IMR-90 (cell line): Measurements from ENCODE around the gene ADM5. TPM values are rescaled to one million over a fixed set of nuclear protein-coding genes. Genes with fewer than 3 reads are reported as not detected.

Source experiments
- ATAC-seq: fragments of 200-7000 bp; cut with Tn5 transposase; 2 replicates; pipeline ENCODE4 v1.9.1; 2020; ENCODE audit warnings: low read depth, mild to moderate bottlenecking, moderate library complexity
- BruUV-seq: library from RNA; stranded (reverse); fragments of 400-500 nt; replicated peaks from 2 replicates; lab custom pipeline; 2021; lab: Mats Ljungman, UMichigan
- CTCF ChIA-PET: fragments of 300-600 bp; formaldehyde crosslinking; extraction: SDS; loops from one replicate; lab custom pipeline; 2021; ENCODE audit warnings: antibody characterized with exemption; lab: Yijun Ruan, JAX
- POLR2A ChIA-PET: fragments of 300-600 bp; sonication (Branson Sonifier 250); formaldehyde crosslinking; loops from one replicate; lab custom pipeline; 2022; ENCODE audit warnings: antibody characterized with exemption; ENCODE audit not compliant: unreplicated experiment; lab: Charles Lee
- DNase-seq: peaks from one replicate; pipeline ENCODE4 v3.0.0; 2013
- H2AFZ ChIP-seq: replicated peaks from 2 replicates; pipeline ENCODE3; 2013; ENCODE audit warnings: low read length, mild to moderate bottlenecking; ENCODE audit not compliant: poor library complexity
- H2AK5ac ChIP-seq: 2 replicates; pipeline ENCODE4 v1.6.1; 2013; ENCODE audit warnings: low read depth, low read length, inconsistent platforms
- H2AK9ac ChIP-seq: replicated peaks from 2 replicates; pipeline ENCODE3; 2013; ENCODE audit warnings: mild to moderate bottlenecking, low read depth, low read length, moderate library complexity; ENCODE audit not compliant: poor library complexity
- H2BK120ac ChIP-seq: 2 replicates; pipeline ENCODE4 v1.6.1; 2013; ENCODE audit warnings: low read depth, low read length, inconsistent platforms
- H2BK15ac ChIP-seq: 3 replicates; pipeline ENCODE4 v1.6.1; 2013; ENCODE audit warnings: low read depth, low read length, inconsistent platforms
- H2BK20ac ChIP-seq: 2 replicates; pipeline ENCODE4 v1.6.1; 2013; ENCODE audit warnings: low read depth, mild to moderate bottlenecking, inconsistent platforms, low read length, moderate library complexity
- H2BK5ac ChIP-seq: 2 replicates; pipeline ENCODE4 v1.6.1; 2013; ENCODE audit warnings: mild to moderate bottlenecking, low read depth, low read length, inconsistent platforms; ENCODE audit not compliant: poor library complexity, severe bottlenecking
- H3K14ac ChIP-seq: replicated peaks from 2 replicates; pipeline ENCODE4 v1.6.1; 2013; ENCODE audit warnings: low read depth, low read length, inconsistent platforms
- H3K18ac ChIP-seq: 2 replicates; pipeline ENCODE4 v1.6.1; 2013; ENCODE audit warnings: low read depth, low read length, control low read depth
- H3K23ac ChIP-seq: 2 replicates; pipeline ENCODE4 v1.6.1; 2013; ENCODE audit warnings: low read depth, low read length, inconsistent platforms
- H3K27ac ChIP-seq: 2 replicates; pipeline ENCODE4 v1.5.1; 2013; ENCODE audit warnings: mild to moderate bottlenecking, control low read depth, low read length; ENCODE audit not compliant: insufficient read depth
- H3K27me3 ChIP-seq: 2 replicates; pipeline ENCODE4 v1.6.1; 2013; ENCODE audit warnings: low read length; ENCODE audit not compliant: control insufficient read depth, insufficient read depth
- H3K36me3 ChIP-seq: 2 replicates; pipeline ENCODE4 v1.6.1; 2013; ENCODE audit warnings: low read length, mixed read lengths; ENCODE audit not compliant: control insufficient read depth, insufficient read depth
- H3K4ac ChIP-seq: 2 replicates; pipeline ENCODE4 v1.6.1; 2013; ENCODE audit warnings: low read depth, low read length, inconsistent platforms
- H3K4me1 ChIP-seq: 2 replicates; pipeline ENCODE4 v1.6.1; 2013; ENCODE audit warnings: low read length, mixed read lengths; ENCODE audit not compliant: control insufficient read depth, insufficient read depth
- H3K4me2 ChIP-seq: 2 replicates; pipeline ENCODE4 v1.6.1; 2013; ENCODE audit warnings: low read depth, mild to moderate bottlenecking, control low read depth, low read length, moderate library complexity
- H3K4me3 ChIP-seq: 2 replicates; pipeline ENCODE4 v1.5.1; 2013; ENCODE audit warnings: low read depth, mild to moderate bottlenecking, control low read depth, low read length, moderate library complexity; ENCODE audit not compliant: insufficient read depth
- H3K56ac ChIP-seq: 2 replicates; pipeline ENCODE4 v1.6.1; 2013; ENCODE audit warnings: low read length, inconsistent platforms; ENCODE audit not compliant: insufficient read depth; ENCODE audit errors: extremely low read depth
- H3K79me1 ChIP-seq, 2 experiments: 2 replicates each; pipeline ENCODE4 v1.6.1; 2013; ENCODE audit warnings: low read length in 2 of 2, inconsistent platforms in 1 of 2, low read depth in 1 of 2
- H3K9ac ChIP-seq: 2 replicates; pipeline ENCODE4 v1.6.1; 2013; ENCODE audit warnings: low read depth, low read length, control low read depth
- H3K9me1 ChIP-seq: 2 replicates; pipeline ENCODE4 v1.6.1; 2013; ENCODE audit warnings: low read length, inconsistent platforms; ENCODE audit not compliant: insufficient read depth
- H3K9me3 ChIP-seq: 2 replicates; pipeline ENCODE4 v1.6.1; 2013; ENCODE audit warnings: low read length; ENCODE audit not compliant: control insufficient read depth, insufficient read depth
- H4K20me1 ChIP-seq: 2 replicates; pipeline ENCODE4 v1.6.1; 2013; ENCODE audit warnings: low read length, inconsistent platforms; ENCODE audit not compliant: insufficient read depth
- H4K5ac ChIP-seq: 2 replicates; pipeline ENCODE4 v1.6.1; 2013; ENCODE audit warnings: mild to moderate bottlenecking, low read depth, low read length, control low read depth
- H4K8ac ChIP-seq, 2 experiments: 2 replicates each; pipeline ENCODE4 v1.6.1; 2013; ENCODE audit warnings: low read depth in 2 of 2, low read length in 2 of 2, control low read depth in 1 of 2, inconsistent platforms in 1 of 2
- H4K91ac ChIP-seq: 2 replicates; pipeline ENCODE4 v1.6.1; 2013; ENCODE audit warnings: low read depth, low read length, inconsistent platforms; ENCODE audit not compliant: insufficient read depth
- BHLHE40 ChIP-seq: fragments of 150-350 bp; IDR thresholded peaks from 2 replicates; pipeline ENCODE4 v1.6.1; 2016; ENCODE audit warnings: mild to moderate bottlenecking, low read depth, low read length
- CEBPB ChIP-seq: IDR thresholded peaks from 2 replicates; pipeline ENCODE4 v1.6.1; 2012; ENCODE audit warnings: low read depth, low read length, improper control_type of control experiment
- CHD1 ChIP-seq: IDR thresholded peaks from 2 replicates; pipeline ENCODE4 v1.6.1; 2012; ENCODE audit warnings: low read depth, low read length, improper control_type of control experiment
- ELK1 ChIP-seq: fragments of 150-350 bp; IDR thresholded peaks from 2 replicates; pipeline ENCODE4 v1.6.1; 2016; ENCODE audit warnings: low read depth, mild to moderate bottlenecking, low read length, moderate library complexity, borderline replicate concordance
- FOS ChIP-seq: fragments of 150-350 bp; IDR thresholded peaks from 2 replicates; pipeline ENCODE4 v1.6.1; 2016; ENCODE audit warnings: low read depth, low read length
- MAFK ChIP-seq: IDR thresholded peaks from 2 replicates; pipeline ENCODE4 v1.6.1; 2012; ENCODE audit warnings: low read depth, low read length, improper control_type of control experiment
- MAZ ChIP-seq: IDR thresholded peaks from 2 replicates; pipeline ENCODE4 v1.6.1; 2012; ENCODE audit warnings: low read depth, mild to moderate bottlenecking, low read length, improper control_type of control experiment, moderate library complexity, borderline replicate concordance
- MXI1 ChIP-seq: IDR thresholded peaks from 2 replicates; pipeline ENCODE4 v1.6.1; 2012; ENCODE audit warnings: low read depth, mild to moderate bottlenecking, low read length, moderate library complexity, borderline replicate concordance
- NFE2L2 ChIP-seq: fragments of 150-350 bp; IDR thresholded peaks from 2 replicates; pipeline ENCODE4 v1.6.1; 2016; ENCODE audit warnings: low read depth, mild to moderate bottlenecking, low read length
- POLR2A ChIP-seq: IDR thresholded peaks from 2 replicates; pipeline ENCODE4 v1.6.1; 2012; ENCODE audit warnings: mild to moderate bottlenecking, low read depth, low read length
- RAD21 ChIP-seq: IDR thresholded peaks from 2 replicates; pipeline ENCODE4 v1.6.1; 2012; ENCODE audit warnings: low read length, improper control_type of control experiment
- RCOR1 ChIP-seq: IDR thresholded peaks from 2 replicates; pipeline ENCODE4 v1.6.1; 2012; ENCODE audit warnings: mild to moderate bottlenecking, low read length, improper control_type of control experiment; ENCODE audit not compliant: insufficient replicate concordance
- RFX5 ChIP-seq: IDR thresholded peaks from 2 replicates; pipeline ENCODE4 v1.8.0; 2012; ENCODE audit warnings: low read depth, mild to moderate bottlenecking, low read length, moderate library complexity
- SMC3 ChIP-seq: fragments of 150-350 bp; IDR thresholded peaks from 2 replicates; pipeline ENCODE4 v1.6.1; 2016; ENCODE audit warnings: low read depth, mild to moderate bottlenecking, antibody characterized with exemption, low read length, moderate library complexity
- USF2 ChIP-seq: fragments of 150-350 bp; IDR thresholded peaks from 2 replicates; pipeline ENCODE4 v1.6.1; 2017; ENCODE audit warnings: mild to moderate bottlenecking, antibody characterized with exemption, low read length, low read depth
- WGBS, 2 experiments: methylation state at CpG; one replicate each; pipeline versions ENCODE4 v1.1.5 to v1.1.7; 2013; ENCODE audit warnings: missing lambda C conversion rate in 2 of 2; ENCODE audit not compliant: insufficient read length in 1 of 2; ENCODE audit errors: extremely low coverage in 2 of 2; 5-methylcytosine and 5-hydroxymethylcytosine counted together
- dilution Hi-C: fragments of 300-500 bp; cut with HindIII; formaldehyde crosslinking; loops from one replicate; pipeline ENCODE4 v1.14.3; 2018; ENCODE audit warnings: low sequenced_read_pairs; ENCODE audit not compliant: unreplicated experiment
- in situ Hi-C: fragments of 300-500 bp; cut with MboI; formaldehyde crosslinking; loops from 3 replicates; pipeline ENCODE4 v1.14.3; 2019; ENCODE audit warnings: low sequenced_read_pairs, inconsistent platforms, mixed read lengths
- intact Hi-C: fragments of 100-400 bp; cut with micrococcal nuclease; formaldehyde crosslinking; loops from 2 replicates; pipeline ENCODE4 v1.10.0; 2022
- polyA plus RNA-seq, 3 experiments: library from polyadenylated mRNA; depleted of rRNA; stranded (reverse); fragments of >200 nt; gene quantifications; 2 replicates each; pipeline ENCODE4 v1.2.3, GENCODE V29; 2012; ENCODE audit warnings: low replicate concordance in 1 of 3
- total RNA-seq: library from RNA; depleted of rRNA; stranded (reverse); fragments of >200 nt; gene quantifications from 2 replicates; pipeline ENCODE4 v1.2.3, GENCODE V29; 2012
- TF ChIP-seq, protein P1 (sequence below): conservative IDR thresholded peaks from 2 replicates; pipeline ENCODE4 v1.5.1; 2012; ENCODE audit warnings: mild to moderate bottlenecking, low read depth, low read length, improper control_type of control experiment

Gene ADM5
- total and polyA plus RNA-seq, 2 of the 4 experiments (the other 2 are of a cell fraction): 0.18 to 0.99 TPM

GRCh38 chr19:49667473-49667872 lies 21.9 kb upstream of the ADM5 start:
- Histone ChIP-seq H3K27me3 (no peaks in the 10 kb centered on the region), H2AK5ac (no peak overlapping the region), H2BK15ac (no peak overlapping the region), H3K9me1 (peaks cover 3% of the 10 kb centered on the region; the same call in 1 of the 2 replicates), H3K36me3 (peaks cover 10% of the 10 kb centered on the region), H3K14ac (no peak overlapping the region), H2BK120ac (no peak overlapping the region), H4K20me1 (peaks cover 3% of the 10 kb centered on the region), H3K27ac (no peak overlapping the region), H3K23ac (no peak overlapping the region), H4K91ac (no peak overlapping the region), H3K4me2 (no peak overlapping the region), H2BK20ac (no peak overlapping the region), H3K9me3 (no peaks in the 10 kb centered on the region), H3K4ac (no peak overlapping the region), H3K56ac (no peak overlapping the region), H2AFZ (no peak overlapping the region), H3K4me1 (peaks cover 11% of the 10 kb centered on the region), H2BK5ac (no peak overlapping the region), H3K18ac (no peak overlapping the region), H4K5ac (no peak overlapping the region), H3K4me3 (no peak overlapping the region), H4K8ac (no peak overlapping the region), H2AK9ac (no peak overlapping the region), H3K9ac (no peak overlapping the region), H3K79me1 (peaks cover 8 to 63% of the 10 kb centered on the region in 2 experiments; a peak in 3 of 4 replicates)
- no peak for DNase-seq
- ChIA-PET CTCF (interaction anchor here (0.6 kb wide), 1 partner anchor 29 kb away, joined by 4 read pairs; no protein-coding TSS in a partner anchor), POLR2A (no interaction called here)
- ATAC-seq: no peak
- TF ChIP-seq SMC3 (no peak), POLR2A (no peak), USF2 (no peak), MXI1 (no peak), MAZ (no peak), MAFK (no peak), RAD21 (no peak), CEBPB (no peak), RCOR1 (no peak), NFE2L2 (no peak), FOS (no peak), BHLHE40 (no peak), ELK1 (no peak), RFX5 (no peak), CHD1 (no peak)
- TF ChIP-seq, protein P1, sequence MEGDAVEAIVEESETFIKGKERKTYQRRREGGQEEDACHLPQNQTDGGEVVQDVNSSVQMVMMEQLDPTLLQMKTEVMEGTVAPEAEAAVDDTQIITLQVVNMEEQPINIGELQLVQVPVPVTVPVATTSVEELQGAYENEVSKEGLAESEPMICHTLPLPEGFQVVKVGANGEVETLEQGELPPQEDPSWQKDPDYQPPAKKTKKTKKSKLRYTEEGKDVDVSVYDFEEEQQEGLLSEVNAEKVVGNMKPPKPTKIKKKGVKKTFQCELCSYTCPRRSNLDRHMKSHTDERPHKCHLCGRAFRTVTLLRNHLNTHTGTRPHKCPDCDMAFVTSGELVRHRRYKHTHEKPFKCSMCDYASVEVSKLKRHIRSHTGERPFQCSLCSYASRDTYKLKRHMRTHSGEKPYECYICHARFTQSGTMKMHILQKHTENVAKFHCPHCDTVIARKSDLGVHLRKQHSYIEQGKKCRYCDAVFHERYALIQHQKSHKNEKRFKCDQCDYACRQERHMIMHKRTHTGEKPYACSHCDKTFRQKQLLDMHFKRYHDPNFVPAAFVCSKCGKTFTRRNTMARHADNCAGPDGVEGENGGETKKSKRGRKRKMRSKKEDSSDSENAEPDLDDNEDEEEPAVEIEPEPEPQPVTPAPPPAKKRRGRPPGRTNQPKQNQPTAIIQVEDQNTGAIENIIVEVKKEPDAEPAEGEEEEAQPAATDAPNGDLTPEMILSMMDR: no peak
- dilution Hi-C loops: no loop called here
- intact Hi-C loops: no loop called here
- in situ Hi-C loops: loop anchor here (10.0 kb wide), 1 partner anchor 173 kb away; the partner anchor contains the start of gene RPS11
- no TSS peak for BruUV-seq
- WGBS, 2 experiments: 80% methylated on average over 1 of the region's 2 CpGs; no CpG with 5 or more reads in 1 of the 2 experiments
